Effector memory CD4-positive, alpha-beta T cell (primary cell): ENCODE results near the gene KCNRG.
"Not testable (repeated sequence)": the region's sequence is repeated elsewhere in the genome, so short reads cannot be mapped to it uniquely, and the experiment has no call there.

Source experiments
- DNase-seq, 3 donors: peaks; one replicate each; pipeline ENCODE4 v3.0.0-alpha.2; 2020
- H3K27ac ChIP-seq: 2 replicates; pipeline ENCODE4 v1.7.0; 2013; ENCODE audit warnings: mild to moderate bottlenecking, low read length, moderate library complexity; ENCODE audit not compliant: insufficient read depth, poor library complexity, severe bottlenecking
- H3K27me3 ChIP-seq: replicated peaks from 2 replicates; pipeline ENCODE4 v1.7.0; 2013; ENCODE audit warnings: mild to moderate bottlenecking, low read length; ENCODE audit not compliant: insufficient read depth, control insufficient read depth, poor library complexity, severe bottlenecking
- H3K36me3 ChIP-seq: 2 replicates; pipeline ENCODE4 v1.7.0; 2013; ENCODE audit warnings: mild to moderate bottlenecking, low read length, moderate library complexity; ENCODE audit not compliant: control insufficient read depth, insufficient read depth
- H3K4me1 ChIP-seq: 2 replicates; pipeline ENCODE4 v1.7.0; 2013; ENCODE audit warnings: low read length, mild to moderate bottlenecking; ENCODE audit not compliant: control insufficient read depth, insufficient read depth, poor library complexity, severe bottlenecking
- H3K4me3 ChIP-seq: 2 replicates; pipeline ENCODE4 v1.7.0; 2013; ENCODE audit warnings: low read length, low read depth, mild to moderate bottlenecking; ENCODE audit not compliant: insufficient read depth, poor library complexity, severe bottlenecking
- H3K9me3 ChIP-seq: 2 replicates; pipeline ENCODE4 v1.7.0; 2013; ENCODE audit warnings: mild to moderate bottlenecking, low read length, moderate library complexity; ENCODE audit not compliant: control insufficient read depth
- total RNA-seq, 3 donors: gene quantifications; one replicate each; lab custom pipeline; 2026; lab: John Stamatoyannopoulos, UW

KCNRG gene
- total RNA-seq = 0 to 0.19 (median 0.09) reads per million in 3 donors

GRCh38 chr13:50015258-50015657 is at the start of gene KCNRG:
KCNRG (plus strand) TSS chr13:50015444; CDS start chr13:50015494, 50 bp downstream.
- H3K4me3 ChIP-seq = no peak within 1 kb of the TSS
- no peak within 1 kb of the TSS for H3K27ac ChIP-seq
- no peak for DNase-seq
- H3K9me3 ChIP-seq = no peaks in the 10 kb centered on the region
- no peaks in the 10 kb centered on the region for H3K27me3 ChIP-seq
- H3K4me1 ChIP-seq = peaks cover 3% of the 10 kb centered on the region
- H3K36me3 ChIP-seq = peaks cover 21% of the 10 kb centered on the region

- no peaks in the 10 kb centered on the region for H3K27me3 ChIP-seq
- no peak for DNase-seq
- no peaks in the 10 kb centered on the region for H3K9me3 ChIP-seq
- H3K4me3 ChIP-seq = no peak overlapping the region
- H3K4me1 ChIP-seq = no peaks in the 10 kb centered on the region
- H3K36me3 ChIP-seq = no peaks in the 10 kb centered on the region
- no peak overlapping the region for H3K27ac ChIP-seq
These were observed 47.8 kb upstream of the KCNRG start for GRCh38 chr13:49967456-49967855.

DNA sequence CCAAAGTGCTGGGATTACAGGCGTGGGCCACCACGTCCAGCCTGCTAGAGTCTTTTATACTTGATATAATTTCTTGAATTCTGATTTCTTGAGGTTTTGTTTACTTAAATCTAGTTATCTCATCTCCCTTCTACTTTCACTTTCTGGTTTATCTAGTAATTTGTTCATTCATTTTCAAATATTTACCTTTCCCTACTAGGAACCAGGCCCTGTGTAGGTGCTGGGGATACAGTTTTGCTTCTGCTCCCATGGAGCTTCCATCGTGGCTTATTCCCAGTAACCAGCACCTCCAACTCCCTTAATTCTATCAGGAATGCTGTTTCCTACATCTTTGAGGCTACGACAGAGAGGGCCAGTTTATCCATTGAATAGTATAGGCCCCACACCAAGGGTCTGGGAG is 42.5 kb upstream of the KCNRG start:
- Histone ChIP-seq H3K27me3 (no peaks in the 10 kb centered on the region), H3K4me1 (no peaks in the 10 kb centered on the region), H3K27ac (no peak overlapping the region), H3K9me3 (no peaks in the 10 kb centered on the region), H3K4me3 (no peak overlapping the region), H3K36me3 (no peaks in the 10 kb centered on the region)
- DNase-seq = no peak

GRCh38 chr13:49975826-49976225 is 39.4 kb upstream of the KCNRG start:
- no peaks in the 10 kb centered on the region for H3K36me3 ChIP-seq
- H3K9me3 ChIP-seq = no peaks in the 10 kb centered on the region
- H3K4me1 ChIP-seq = no peaks in the 10 kb centered on the region
- H3K27me3 ChIP-seq = no peaks in the 10 kb centered on the region
- no peak overlapping the region for H3K4me3 ChIP-seq
- no peak for DNase-seq
- H3K27ac ChIP-seq = no peak overlapping the region

DNA sequence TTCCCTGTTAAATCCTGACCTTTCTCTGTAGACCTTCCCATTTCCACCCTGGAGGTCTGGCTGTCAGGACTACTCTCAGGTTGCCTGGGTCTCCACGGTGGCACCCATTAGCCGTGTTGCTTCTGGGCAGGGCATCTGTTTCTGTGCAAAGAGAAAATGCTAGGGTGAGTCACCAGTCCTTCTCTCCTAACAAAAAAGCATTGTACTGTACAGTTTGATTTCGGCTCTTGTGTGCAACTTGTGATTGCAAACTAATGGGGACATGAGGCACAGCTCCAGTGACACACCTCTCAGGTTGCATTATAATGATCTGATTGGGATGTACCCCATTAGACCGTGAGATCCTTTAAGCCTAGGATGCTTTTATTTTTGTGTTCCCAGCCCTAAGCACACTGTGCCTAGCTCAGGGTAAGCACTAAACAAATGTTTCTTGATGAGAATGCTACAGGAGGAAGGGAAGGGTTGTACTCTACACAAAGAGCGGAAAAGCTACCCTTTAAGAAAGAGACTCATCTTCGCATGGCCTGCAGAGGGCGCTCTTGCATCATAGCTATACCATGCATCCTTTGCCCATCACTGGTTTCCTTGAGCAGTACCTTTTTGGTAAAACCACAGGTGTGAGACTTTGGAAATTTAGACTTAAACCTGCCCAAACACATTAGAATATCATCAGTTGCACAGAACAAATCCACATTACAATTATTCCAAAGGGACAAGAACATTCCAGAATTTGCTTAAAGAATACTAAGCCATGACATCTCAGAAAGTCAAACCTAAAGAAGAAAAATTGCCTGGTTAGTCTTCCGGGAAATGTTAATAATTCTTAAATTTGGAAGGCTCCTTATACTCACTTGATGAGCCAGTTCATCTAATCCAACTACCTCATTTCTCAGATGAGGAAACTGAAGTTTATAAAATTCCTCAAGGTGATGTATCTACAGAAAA is 38.7 kb upstream of the KCNRG start:
- Histone ChIP-seq H3K36me3 (no peaks in the 10 kb centered on the region), H3K4me1 (no peaks in the 10 kb centered on the region), H3K9me3 (no peaks in the 10 kb centered on the region), H3K27me3 (no peaks in the 10 kb centered on the region), H3K27ac (no peak overlapping the region), H3K4me3 (no peak overlapping the region)
- DNase-seq = peak; percentile 52 to 70 (median 58)

- Histone ChIP-seq H3K4me3 (no peak overlapping the region), H3K36me3 (no peaks in the 10 kb centered on the region), H3K27ac (no peak overlapping the region), H3K4me1 (no peaks in the 10 kb centered on the region), H3K9me3 (no peaks in the 10 kb centered on the region), H3K27me3 (no peaks in the 10 kb centered on the region)
- DNase-seq = no peak
These were observed 37.3 kb upstream of the KCNRG start for GRCh38 chr13:49977992-49978391.

- no peak overlapping the region for H3K4me3 ChIP-seq
- no peak for DNase-seq
- H3K4me1 ChIP-seq = no peaks in the 10 kb centered on the region
- H3K36me3 ChIP-seq = no peaks in the 10 kb centered on the region
- H3K9me3 ChIP-seq = no peaks in the 10 kb centered on the region
- no peaks in the 10 kb centered on the region for H3K27me3 ChIP-seq
- H3K27ac ChIP-seq = no peak overlapping the region
These were observed 35.0 kb upstream of the KCNRG start for GRCh38 chr13:49980266-49980665.

- Histone ChIP-seq H3K27ac (no peak overlapping the region), H3K36me3 (no peaks in the 10 kb centered on the region), H3K27me3 (no peaks in the 10 kb centered on the region), H3K4me1 (no peaks in the 10 kb centered on the region), H3K9me3 (no peaks in the 10 kb centered on the region), H3K4me3 (no peak overlapping the region)
- no peak for DNase-seq
These were observed 30.1 kb upstream of the KCNRG start for GRCh38 chr13:49985129-49985528.

DNA sequence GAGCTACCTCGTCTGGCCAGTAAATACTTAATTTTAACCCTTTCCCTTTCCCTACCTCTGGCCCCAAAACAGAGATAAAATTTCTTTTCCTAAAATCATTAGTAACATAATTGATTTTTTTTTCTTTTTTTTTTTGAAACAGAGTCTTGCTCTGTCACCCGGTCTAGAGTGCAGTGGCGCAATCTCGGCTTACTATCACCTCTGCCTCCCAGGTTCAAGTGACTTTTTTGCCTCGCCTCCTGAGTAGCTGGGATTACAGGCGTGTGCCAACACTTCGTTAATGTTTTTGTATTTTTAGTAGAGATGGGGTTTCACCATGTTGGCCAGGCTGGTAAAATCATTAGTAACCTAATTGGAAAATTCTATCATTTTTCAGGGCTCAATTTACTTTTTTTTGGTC is 28.8 kb upstream of the KCNRG start:
- no peaks in the 10 kb centered on the region for H3K27me3 ChIP-seq
- no peaks in the 10 kb centered on the region for H3K4me1 ChIP-seq
- no peak overlapping the region for H3K4me3 ChIP-seq
- no peaks in the 10 kb centered on the region for H3K36me3 ChIP-seq
- no peak overlapping the region for H3K27ac ChIP-seq
- no peaks in the 10 kb centered on the region for H3K9me3 ChIP-seq
- no peak for DNase-seq

- H3K4me1 ChIP-seq, H3K27ac ChIP-seq, H3K27me3 ChIP-seq, H3K4me3 ChIP-seq, H3K36me3 ChIP-seq, DNase-seq, H3K9me3 ChIP-seq: not testable (repeated sequence)
These were observed 24.6 kb upstream of the KCNRG start for GRCh38 chr13:49990612-49991011.
